Esophagus muscularis mucosa (tissue), 4 donors: ENCODE measurements around the gene SORCS2. TPM values are rescaled to one million over a fixed set of nuclear protein-coding genes. Genes with fewer than 3 reads are reported as not detected.

ENCODE experiments used
- DNase-seq: peaks from one replicate; pipeline ENCODE4 v3.0.0-alpha.2; 2017; ENCODE audit errors: extremely low spot score
- H3K27ac ChIP-seq, 4 donors: fragments of 200-600 bp; sonication (generic); replicated peaks in 1 of 4; 1 replicate in 3 of 4; 2 replicates in 1 of 4; pipeline ENCODE4 v1.5.1; 2016 to 2019; ENCODE audit warnings: mild to moderate bottlenecking in 1 of 4
- H3K27me3 ChIP-seq, 4 donors: fragments of 200-600 bp; sonication (generic); one replicate each; pipeline versions ENCODE4 v1.5.1 to v1.6.0; 2016 to 2019
- H3K36me3 ChIP-seq, 4 donors: fragments of 200-600 bp; sonication (generic); one replicate each; pipeline ENCODE4 v1.5.1; 2016 to 2019
- H3K4me1 ChIP-seq, 4 donors: fragments of 200-600 bp; sonication (generic); one replicate each; pipeline ENCODE4 v1.5.1; 2016 to 2019
- H3K4me3 ChIP-seq, 4 donors: fragments of 200-600 bp; sonication (generic); 1 replicate in 2 of 4; 2 replicates in 2 of 4; pipeline ENCODE4 v1.5.1; 2016 to 2019; ENCODE audit warnings: mild to moderate bottlenecking in 4 of 4, moderate library complexity in 1 of 4
- H3K9me3 ChIP-seq, 4 donors: fragments of 200-600 bp; sonication (generic); 1 replicate in 3 of 4; 2 replicates in 1 of 4; pipeline ENCODE4 v1.5.1; 2016 to 2019
- CTCF ChIP-seq, 3 experiments: fragments of 200-600 bp in 2 of 3; fragments of 450-650 bp in 1 of 3; sonication (generic) in 2 of 3; IDR thresholded peaks; one replicate each; pipeline ENCODE4 v1.5.1; 2017 to 2019; ENCODE audit warnings: antibody characterized with exemption in 3 of 3, mild to moderate bottlenecking in 2 of 3, moderate library complexity in 1 of 3
- EP300 ChIP-seq: sonication (generic); formaldehyde crosslinking; IDR thresholded peaks from one replicate; pipeline ENCODE4 v1.6.1; 2017; ENCODE audit warnings: antibody characterized with exemption
- POLR2A ChIP-seq: fragments of 450-650 bp; IDR thresholded peaks from one replicate; pipeline ENCODE4 v1.6.1; 2017; ENCODE audit warnings: antibody characterized with exemption, moderate library complexity, mild to moderate bottlenecking, low read depth
- POLR2AphosphoS5 ChIP-seq, 2 donors: sonication (generic); formaldehyde crosslinking; IDR thresholded peaks; one replicate each; pipeline ENCODE4 v1.6.1; 2017; ENCODE audit warnings: antibody characterized with exemption in 2 of 2
- WGBS: methylation state at CpG from one replicate; pipeline ENCODE4 v1.1.5; 2018; 5-methylcytosine and 5-hydroxymethylcytosine counted together
- intact Hi-C: fragments of 100-400 bp; cut with DNase I; formaldehyde crosslinking; loops from one replicate; pipeline ENCODE4 v1.15.1; 2023
- total RNA-seq, 4 donors: library from RNA; depleted of rRNA; stranded (reverse); fragments of >200 nt; gene quantifications; one replicate each; pipeline versions ENCODE4 v1.1.0 to v1.2.1, GENCODE V29; 2016

SORCS2 gene
- total RNA-seq, 4 donors from 2014 or later, result 3.3 to 10.1 (median 4.3) TPM

DNA sequence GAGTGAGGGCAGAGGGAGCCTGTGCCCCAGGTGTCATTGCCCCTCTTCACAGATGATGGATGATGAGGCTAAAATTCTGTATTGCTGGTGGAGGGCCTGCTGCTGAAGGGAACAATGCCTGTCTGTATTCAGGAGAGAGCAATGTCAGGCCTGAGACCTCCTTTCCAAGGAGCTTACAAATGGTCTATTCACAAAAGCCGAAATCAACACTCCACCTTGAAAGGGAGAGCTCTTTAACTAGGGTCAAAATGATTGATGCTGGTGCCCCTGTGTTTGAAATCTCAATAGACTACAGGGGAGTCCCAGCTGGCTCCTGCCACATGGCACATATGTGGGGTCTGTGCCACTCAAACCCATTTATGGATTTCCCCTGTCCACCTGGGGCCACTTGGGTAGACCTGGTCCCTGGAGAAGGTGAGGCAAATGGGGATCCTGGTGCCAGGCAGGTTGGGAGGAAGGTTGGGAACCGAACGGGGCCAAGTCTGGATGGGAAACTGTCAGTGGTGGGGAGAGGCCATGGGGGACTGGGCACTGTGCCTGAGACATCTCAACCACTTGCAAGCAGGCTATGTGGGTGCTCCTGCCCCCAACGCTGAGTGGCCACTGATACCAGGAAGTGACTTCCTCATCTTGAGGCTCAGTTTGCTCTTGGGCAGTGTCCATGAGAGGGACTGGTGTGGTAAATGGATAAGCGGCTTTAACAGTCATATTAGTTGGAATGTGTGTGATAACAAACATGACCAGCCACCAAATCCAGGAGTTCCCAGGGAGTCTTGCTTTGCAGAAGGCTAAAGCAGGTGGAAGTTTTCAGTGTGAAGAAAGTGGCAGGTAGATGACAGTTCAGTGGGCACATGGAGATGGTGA is 466.2 kb downstream of the SORCS2 start:
- intact Hi-C loops, result no loop called here
- Histone ChIP-seq H3K9me3 (no peaks in the 10 kb centered on the region), H3K27me3 (no peaks in the 10 kb centered on the region), H3K4me3 (no peak overlapping the region), H3K4me1 (peaks cover 0 to 12% (median under 1%) of the 10 kb centered on the region in 4 donors), H3K36me3 (no peaks in the 10 kb centered on the region), H3K27ac (no peak overlapping the region)
- TF ChIP-seq EP300 (no peak), POLR2A (no peak), CTCF (IDR thresholded peaks at IDR 0.05) (no peak), POLR2AphosphoS5 (IDR thresholded peaks at IDR 0.05) (no peak)
- WGBS, result 96% methylated on average over 5 of the region's 5 CpGs
- no peak for DNase-seq

DNA sequence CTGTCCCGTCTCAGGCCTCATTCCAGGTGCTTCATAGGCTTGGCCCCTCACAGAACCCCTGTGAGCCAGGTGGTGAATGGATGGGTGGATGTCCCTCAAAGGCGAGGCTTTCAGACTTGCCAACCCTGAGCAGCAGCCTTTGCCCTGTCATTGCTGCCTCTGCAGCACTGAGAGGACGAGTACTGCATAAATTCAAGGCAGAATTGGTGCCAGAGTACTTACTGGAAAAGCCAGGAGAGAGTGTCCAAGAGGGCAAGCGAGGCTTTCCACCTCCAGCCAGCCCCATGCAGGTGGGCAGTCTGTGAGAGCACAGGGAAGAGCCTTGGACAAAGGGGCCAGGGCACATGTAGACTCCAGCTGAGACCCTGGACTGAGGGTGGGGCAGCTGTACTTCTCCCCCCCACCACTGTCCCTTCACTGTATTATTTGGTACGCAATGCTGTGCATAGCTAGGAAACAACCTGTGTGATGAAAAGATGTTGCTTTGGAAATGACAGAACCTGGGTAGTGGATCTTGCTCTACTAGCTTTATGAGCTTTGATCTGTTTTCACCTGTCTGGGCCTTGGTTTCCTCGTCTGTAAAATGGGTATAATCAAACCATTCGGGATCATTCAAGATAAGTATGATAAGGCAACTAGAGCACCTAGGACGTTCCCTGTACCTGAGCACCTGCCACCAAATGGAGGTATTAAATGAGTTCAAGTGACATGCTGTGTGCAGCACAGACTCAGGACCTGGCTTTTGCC is 467.3 kb downstream of the SORCS2 start:
- intact Hi-C loops, result no loop called here
- no peak for DNase-seq
- H3K9me3 ChIP-seq, result no peaks in the 10 kb centered on the region
- no peak overlapping the region for H3K4me3 ChIP-seq
- peaks cover 0 to 12% (median 0%) of the 10 kb centered on the region in 4 donors for H3K4me1 ChIP-seq
- H3K36me3 ChIP-seq, result peaks cover 0 to 5% (median under 1%) of the 10 kb centered on the region in 4 donors
- H3K27me3 ChIP-seq, result no peaks in the 10 kb centered on the region
- no peak for TF ChIP-seq POLR2AphosphoS5 (IDR thresholded peaks at IDR 0.05)
- no peak for TF ChIP-seq EP300
- no peak overlapping the region for H3K27ac ChIP-seq
- 94% methylated on average over 8 of the region's 8 CpGs for WGBS

DNA sequence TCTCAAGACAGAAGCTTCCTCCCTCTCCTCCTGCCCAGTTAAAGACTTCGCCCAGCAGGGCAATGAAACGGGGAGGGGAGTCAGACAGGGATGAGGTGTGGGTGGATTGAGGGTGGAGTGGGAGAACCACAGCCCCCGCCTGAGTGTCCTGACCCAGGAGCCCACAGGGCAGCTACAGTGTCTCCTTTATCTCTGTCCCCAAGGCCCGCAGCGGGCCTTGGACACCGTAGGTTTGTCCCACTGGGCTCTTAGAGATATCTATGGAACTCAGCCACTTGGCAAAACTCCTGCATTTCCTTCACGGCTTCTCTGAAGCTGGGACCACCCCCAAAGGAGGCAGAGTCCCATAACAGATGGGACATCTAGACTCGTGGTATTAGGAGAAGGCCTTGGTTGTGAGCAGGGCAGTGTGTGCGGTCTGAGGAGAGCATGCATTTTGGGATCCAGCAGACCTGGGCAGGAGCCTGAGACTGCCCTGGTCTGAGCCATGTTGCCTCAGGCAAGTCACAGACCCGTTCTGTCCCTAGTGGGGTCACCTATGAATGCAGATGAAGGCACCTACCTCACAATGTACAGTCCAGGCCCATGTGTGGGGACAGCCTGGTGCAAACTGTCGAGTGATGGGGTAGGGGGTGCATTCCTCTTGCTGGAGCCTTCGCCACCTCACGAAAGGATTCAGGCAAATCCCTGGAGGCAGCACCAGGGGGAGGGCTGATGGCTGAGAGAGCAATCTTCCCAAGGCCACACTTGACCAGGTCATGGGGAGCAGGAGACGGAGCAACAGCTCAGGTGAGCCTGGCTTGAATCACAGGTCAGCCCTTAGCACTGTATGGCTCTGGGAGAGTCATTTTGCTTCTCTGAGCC is 468.1 kb downstream of the SORCS2 start:
- H3K9me3 ChIP-seq, result no peaks in the 10 kb centered on the region
- TF ChIP-seq POLR2AphosphoS5 (IDR thresholded peaks at IDR 0.05) (no peak), POLR2A (no peak), EP300 (no peak), CTCF (IDR thresholded peaks at IDR 0.05) (no peak)
- peaks cover 0 to 6% (median 2%) of the 10 kb centered on the region in 4 donors for H3K36me3 ChIP-seq
- intact Hi-C loops, result no loop called here
- WGBS, result 84% methylated on average over 13 of the region's 14 CpGs
- H3K4me1 ChIP-seq, result peaks cover 0 to 5% (median 0%) of the 10 kb centered on the region in 4 donors
- H3K4me3 ChIP-seq, result no peak overlapping the region
- no peak for DNase-seq
- no peaks in the 10 kb centered on the region for H3K27me3 ChIP-seq
- no peak overlapping the region for H3K27ac ChIP-seq

- Histone ChIP-seq H3K4me1 (no peaks in the 10 kb centered on the region), H3K4me3 (no peak overlapping the region), H3K36me3 (peaks cover 0 to 6% (median 2%) of the 10 kb centered on the region in 4 donors), H3K27me3 (no peaks in the 10 kb centered on the region), H3K9me3 (no peaks in the 10 kb centered on the region), H3K27ac (no peak overlapping the region)
- intact Hi-C loops, result no loop called here
- DNase-seq, result no peak
- TF ChIP-seq POLR2A, result no peak
- no peak for TF ChIP-seq EP300
- TF ChIP-seq CTCF (IDR thresholded peaks at IDR 0.05), result no peak
- WGBS, result 84% methylated on average over 22 of the region's 23 CpGs
Observed at GRCh38 chr4:7661066-7661748, 468.9 kb downstream of the SORCS2 start.
